Prostate gland (tissue), 2 donors: ENCODE results near the gene KCNJ14.

Experiments used
- POLR2A ChIP-seq: fragments of 450-650 bp; IDR thresholded peaks from one replicate; pipeline ENCODE4 v1.6.1; 2016; ENCODE audit warnings: antibody characterized with exemption, mild to moderate bottlenecking
- POLR2AphosphoS5 ChIP-seq: sonication (generic); formaldehyde crosslinking; IDR thresholded peaks from one replicate; pipeline ENCODE4 v1.6.1; 2017; ENCODE audit warnings: antibody characterized with exemption
- TF ChIP-seq, protein P1 (sequence below), 4 experiments: fragments of 200-600 bp in 2 of 4; fragments of 450-650 bp in 2 of 4; sonication (generic) in 2 of 4; IDR thresholded peaks; 1 replicate in 3 of 4; 2 replicates in 1 of 4; pipeline ENCODE4 v1.5.1; 2016 to 2019; ENCODE audit warnings: antibody characterized with exemption in 4 of 4, mild to moderate bottlenecking in 2 of 4, moderate library complexity in 2 of 4

DNA sequence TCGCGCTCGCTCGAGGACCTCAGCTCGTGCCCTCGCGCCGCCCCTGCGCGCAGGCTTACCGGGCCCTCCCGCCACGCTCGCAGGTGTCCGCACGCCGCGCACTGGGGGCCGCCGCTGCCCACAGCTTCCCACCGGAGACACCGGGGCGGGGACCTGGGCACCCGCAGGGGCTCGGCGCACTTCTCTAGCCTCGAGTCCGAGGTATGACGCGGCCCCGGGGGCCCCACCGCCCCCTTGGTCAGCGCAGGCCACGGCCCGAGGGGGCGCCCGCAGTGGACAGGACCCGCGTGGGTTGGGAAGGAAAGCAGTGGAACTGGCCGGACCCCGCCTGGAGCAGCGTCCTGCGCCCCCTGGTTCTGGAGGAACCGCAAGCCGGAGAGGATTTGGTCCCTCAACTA lies 11.6 kb upstream of the KCNJ14 start:
- TF ChIP-seq, protein P1, sequence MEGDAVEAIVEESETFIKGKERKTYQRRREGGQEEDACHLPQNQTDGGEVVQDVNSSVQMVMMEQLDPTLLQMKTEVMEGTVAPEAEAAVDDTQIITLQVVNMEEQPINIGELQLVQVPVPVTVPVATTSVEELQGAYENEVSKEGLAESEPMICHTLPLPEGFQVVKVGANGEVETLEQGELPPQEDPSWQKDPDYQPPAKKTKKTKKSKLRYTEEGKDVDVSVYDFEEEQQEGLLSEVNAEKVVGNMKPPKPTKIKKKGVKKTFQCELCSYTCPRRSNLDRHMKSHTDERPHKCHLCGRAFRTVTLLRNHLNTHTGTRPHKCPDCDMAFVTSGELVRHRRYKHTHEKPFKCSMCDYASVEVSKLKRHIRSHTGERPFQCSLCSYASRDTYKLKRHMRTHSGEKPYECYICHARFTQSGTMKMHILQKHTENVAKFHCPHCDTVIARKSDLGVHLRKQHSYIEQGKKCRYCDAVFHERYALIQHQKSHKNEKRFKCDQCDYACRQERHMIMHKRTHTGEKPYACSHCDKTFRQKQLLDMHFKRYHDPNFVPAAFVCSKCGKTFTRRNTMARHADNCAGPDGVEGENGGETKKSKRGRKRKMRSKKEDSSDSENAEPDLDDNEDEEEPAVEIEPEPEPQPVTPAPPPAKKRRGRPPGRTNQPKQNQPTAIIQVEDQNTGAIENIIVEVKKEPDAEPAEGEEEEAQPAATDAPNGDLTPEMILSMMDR (IDR thresholded peaks at IDR 0.05), result no peak
- TF ChIP-seq POLR2A (no peak), POLR2AphosphoS5 (no peak)
